A549 treated with AZD2906 at 1 μM for 4 hours (cell line): ENCODE data around the gene BIK. TPM values are rescaled to one million over a fixed set of nuclear protein-coding genes. Genes with fewer than 3 reads are reported as not detected.

Experiments
- total RNA-seq: library from RNA; stranded (reverse); fragments of 200-300 nt; extraction: Qiagen RNA extraction; gene quantifications from 5 replicates; pipeline ENCODE4 v1.2.3, GENCODE V29; 2022

The BIK gene
- 1.7 to 2.5 TPM (median 2.0 TPM) in 5 replicates for total RNA-seq

GRCh38 chr22:43110444-43110926, at the start of gene BIK:
BIK (plus strand) TSS chr22:43110750; CDS start chr22:43124023, 13,273 bp downstream.

GRCh38 chr22:43088984-43089717, 21.4 kb upstream of the BIK start, which contains the start of gene TTLL1:
TTLL1 (minus strand) TSS chr22:43089391; CDS start chr22:43075586, 13,805 bp downstream.

GRCh38 chr22:43142880-43143562, 32.5 kb downstream of the BIK start, which contains the start of gene MCAT:
MCAT (minus strand) TSS chr22:43143398; CDS start chr22:43143348, 50 bp downstream.

GRCh38 chr22:43151251-43152002, 40.9 kb downstream of the BIK start, which contains the start of gene TSPO:
TSPO (plus strand) TSS chr22:43151559; CDS start chr22:43159239, 7,680 bp downstream.

Other genes with a start within 250 kb of the BIK start
- 166 to 205 TPM (median 196 TPM) in 5 replicates for gene PACSIN2, start 95.6 kb upstream of the BIK start, total RNA-seq
- 2.0 to 3.3 TPM (median 2.5 TPM) in 5 replicates for gene TTLL1, start 21.4 kb upstream of the BIK start, total RNA-seq
- 16.2 to 28.3 TPM (median 24.8 TPM) in 5 replicates for gene MCAT, start 32.6 kb downstream of the BIK start, total RNA-seq
- gene TSPO, start 40.8 kb downstream of the BIK start, total RNA-seq = 142 to 259 TPM (median 233 TPM) in 5 replicates
- 21.8 to 27.3 TPM (median 25.6 TPM) in 5 replicates for gene TTLL12, start 76.4 kb downstream of the BIK start, total RNA-seq
- gene SCUBE1, start 232.6 kb downstream of the BIK start, total RNA-seq = 0.06 to 0.24 TPM (median 0.15 TPM) in 5 replicates